Globus pallidus (tissue), 1 donor: Measurements from ENCODE around the gene B4GALT4.

Source experiments
- DNase-seq: peaks from one replicate; pipeline ENCODE4 v3.0.0-alpha.2; 2015; ENCODE audit warnings: low spot score

Gene B4GALT4

GRCh38 chr3:119237299-119237698 is 3.4 kb downstream of the B4GALT4 start:
- no peak for DNase-seq

DNA sequence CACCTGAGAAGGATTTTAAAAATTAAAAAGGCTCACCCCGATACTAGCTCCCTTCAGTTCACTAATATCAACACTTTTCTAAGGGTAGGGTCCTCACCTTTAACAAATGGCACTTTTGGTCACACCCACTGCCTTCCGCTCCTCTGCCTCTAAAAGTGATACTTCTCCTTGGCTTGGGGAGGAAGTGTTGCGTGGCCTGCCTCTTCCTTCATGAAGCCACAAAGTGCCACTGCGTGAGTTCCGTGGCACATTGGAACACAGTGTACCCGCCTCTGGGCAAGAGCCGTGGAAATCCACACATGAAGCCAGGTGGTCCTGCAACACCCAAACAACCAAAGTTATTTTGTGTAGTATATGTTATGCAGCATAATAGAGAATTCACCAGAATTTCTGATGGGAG is 3.9 kb downstream of the B4GALT4 start:
- no peak for DNase-seq

DNA sequence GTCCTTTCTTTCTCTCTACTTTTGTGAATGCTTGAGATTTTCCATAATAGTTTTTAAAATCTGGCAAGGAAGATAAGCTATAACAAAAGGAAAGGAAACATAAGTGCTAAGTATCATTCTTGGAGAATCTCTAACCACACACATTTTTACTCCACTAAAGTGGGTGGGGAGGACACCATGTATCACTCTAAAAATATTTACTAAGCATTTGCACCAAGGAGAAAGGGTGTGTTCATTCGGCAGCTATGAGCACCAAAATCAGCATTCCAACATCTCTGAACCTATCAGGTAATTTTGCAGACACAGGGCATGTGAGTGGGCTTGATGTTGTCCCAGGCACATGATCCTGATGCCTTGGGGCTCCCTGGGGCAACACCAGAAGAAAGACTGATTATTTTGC is 5.5 kb downstream of the B4GALT4 start:
- DNase-seq: no peak

- DNase-seq: no peak
These were observed 6.1 kb downstream of the B4GALT4 start for GRCh38 chr3:119234610-119235009.

DNA sequence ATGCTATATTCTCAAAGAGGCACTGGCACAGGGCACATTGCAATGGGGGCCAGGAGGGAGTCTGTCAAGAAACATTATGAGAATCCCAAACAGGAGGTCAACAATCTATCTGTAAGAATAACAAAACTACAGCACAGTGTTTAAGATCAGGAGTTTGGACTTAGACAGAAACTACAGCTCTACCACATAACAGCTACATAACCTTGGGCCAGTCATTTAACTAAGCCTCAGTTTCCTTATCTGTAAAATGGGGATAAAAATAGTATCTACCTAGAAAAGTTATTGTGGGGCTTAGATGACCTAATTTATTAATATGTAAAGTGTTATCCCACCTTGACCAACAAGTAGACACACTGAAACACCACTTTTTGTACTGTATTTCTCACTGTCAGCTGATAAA is 9.9 kb downstream of the B4GALT4 start:
- no peak for DNase-seq

GRCh38 chr3:119230071-119230470 is 10.6 kb downstream of the B4GALT4 start:
- DNase-seq: peak; percentile 40

DNA sequence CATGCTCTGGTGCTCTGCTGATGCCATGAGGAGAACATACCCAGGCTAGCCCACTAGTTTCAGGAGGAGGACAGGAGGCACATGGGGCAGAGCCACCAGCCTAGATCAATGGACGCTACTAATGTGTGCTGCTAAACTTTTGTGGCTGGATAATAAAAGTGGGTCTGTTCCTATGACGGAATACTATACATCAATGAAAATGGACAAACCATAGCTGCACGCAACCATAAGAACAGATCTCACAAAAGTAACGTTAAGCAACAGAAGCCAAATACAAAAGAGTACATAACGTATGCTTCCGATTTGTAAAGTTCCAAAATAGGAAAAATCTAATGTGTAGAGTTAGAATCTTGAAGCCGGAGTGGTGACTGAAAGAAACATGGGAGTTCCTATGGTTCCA is 11.5 kb downstream of the B4GALT4 start:
- no peak for DNase-seq

GRCh38 chr3:119228373-119229145 is 12.1 kb downstream of the B4GALT4 start:
- no peak for DNase-seq

DNA sequence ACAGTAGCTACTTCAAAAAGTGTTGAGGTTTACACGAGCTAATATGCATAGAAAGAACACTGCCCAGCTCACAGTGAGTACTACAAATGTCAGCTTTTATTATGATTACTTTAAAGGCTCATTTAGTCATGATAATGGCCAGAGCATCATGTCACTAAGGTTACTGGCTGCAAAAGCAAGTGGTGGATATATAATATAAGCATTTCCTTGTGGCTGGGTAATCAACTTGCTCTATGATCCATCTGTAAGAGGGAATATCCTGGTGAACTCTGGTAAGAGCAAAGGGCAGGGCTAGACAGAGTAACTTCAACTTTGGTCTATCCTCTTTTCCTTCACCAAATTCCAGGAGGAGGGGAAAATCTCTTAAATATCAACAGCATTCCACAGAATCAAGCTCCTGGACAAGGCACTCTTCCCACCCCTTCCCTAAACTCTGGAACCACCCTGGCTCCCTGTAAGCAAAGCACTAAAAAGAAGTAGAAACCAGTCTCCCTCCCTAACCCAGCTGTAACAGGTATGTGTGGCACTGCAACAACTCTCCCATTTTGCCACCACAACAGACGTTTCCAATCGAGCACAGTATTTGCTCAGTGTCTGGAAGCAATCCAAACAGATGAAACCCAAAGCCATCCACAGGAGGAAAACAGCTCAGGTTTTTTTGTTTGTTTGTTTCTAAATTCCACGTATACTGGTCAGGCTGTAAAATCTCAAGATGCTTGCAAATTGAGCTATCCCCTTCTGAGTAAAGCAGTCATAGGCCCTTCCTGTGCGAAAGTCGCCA is 13.4 kb downstream of the B4GALT4 start:
- DNase-seq: no peak

DNA sequence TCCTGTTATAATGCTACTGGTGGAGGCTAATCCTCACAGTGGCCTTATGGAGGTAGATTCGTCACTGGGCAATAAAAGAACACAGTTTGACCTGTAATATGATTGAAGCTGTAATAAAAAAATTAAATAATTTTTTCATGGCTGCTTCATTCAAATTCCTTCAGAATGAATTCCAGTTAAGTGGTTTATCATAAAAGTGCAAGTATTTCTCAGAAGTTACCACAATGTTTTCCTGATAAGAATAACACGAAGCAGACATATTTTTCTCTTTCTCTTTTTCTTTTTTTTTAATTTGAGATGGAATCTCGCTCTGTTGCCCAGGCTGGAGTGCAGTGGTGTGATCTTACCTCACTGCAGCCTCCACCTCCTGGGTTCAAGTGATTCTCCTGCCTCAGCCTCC is 15.6 kb downstream of the B4GALT4 start:
- DNase-seq: no peak

DNA sequence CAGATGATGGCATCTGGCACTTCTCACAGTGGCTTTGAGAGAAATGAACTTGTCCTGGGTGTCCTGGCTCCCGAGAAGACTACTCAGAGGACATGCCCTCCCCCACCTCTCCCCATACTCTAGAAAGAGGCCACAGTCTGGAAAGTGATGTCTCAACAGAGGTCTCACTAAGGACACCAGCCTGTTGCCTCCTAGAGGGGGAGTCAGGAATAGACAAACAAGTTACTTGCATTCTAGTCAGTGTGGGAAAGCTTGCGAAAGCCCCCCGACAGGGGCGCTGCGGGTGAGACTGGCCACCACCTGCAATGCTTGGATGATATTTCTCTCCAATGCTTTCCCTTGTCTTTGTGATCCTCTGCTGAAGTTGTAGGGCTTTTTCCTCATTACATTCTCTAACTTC is 17.2 kb downstream of the B4GALT4 start:
- DNase-seq: no peak

DNA sequence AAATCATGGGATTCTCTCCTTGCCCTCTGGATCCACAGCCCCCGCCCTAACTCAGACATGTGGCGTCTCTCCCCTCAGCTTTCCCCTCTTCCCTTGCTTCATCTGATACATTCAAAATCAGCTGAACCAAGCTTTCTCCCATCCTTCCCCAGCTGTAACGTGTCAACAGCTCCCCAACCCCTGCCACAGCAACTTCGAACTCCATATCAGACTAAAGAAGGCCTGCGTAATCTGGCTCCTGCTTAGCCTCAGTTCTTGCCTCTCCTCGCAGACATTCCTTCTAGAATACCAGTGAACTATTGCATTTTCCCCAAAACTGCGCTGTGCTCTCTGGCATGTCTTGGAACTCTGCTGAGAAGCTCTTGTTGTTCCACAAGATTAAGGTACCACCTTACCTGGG is 18.3 kb downstream of the B4GALT4 start:
- no peak for DNase-seq

GRCh38 chr3:119221779-119222320 is 18.8 kb downstream of the B4GALT4 start:
- DNase-seq: no peak

GRCh38 chr3:119220970-119221667 is 19.6 kb downstream of the B4GALT4 start:
- no peak for DNase-seq

GRCh38 chr3:119220198-119220597 is 20.5 kb downstream of the B4GALT4 start:
- no peak for DNase-seq

GRCh38 chr3:119219069-119219468 is 21.6 kb downstream of the B4GALT4 start:
- DNase-seq: no peak

- DNase-seq: no peak
These were observed 28.9 kb downstream of the B4GALT4 start for GRCh38 chr3:119211803-119212202.

DNA sequence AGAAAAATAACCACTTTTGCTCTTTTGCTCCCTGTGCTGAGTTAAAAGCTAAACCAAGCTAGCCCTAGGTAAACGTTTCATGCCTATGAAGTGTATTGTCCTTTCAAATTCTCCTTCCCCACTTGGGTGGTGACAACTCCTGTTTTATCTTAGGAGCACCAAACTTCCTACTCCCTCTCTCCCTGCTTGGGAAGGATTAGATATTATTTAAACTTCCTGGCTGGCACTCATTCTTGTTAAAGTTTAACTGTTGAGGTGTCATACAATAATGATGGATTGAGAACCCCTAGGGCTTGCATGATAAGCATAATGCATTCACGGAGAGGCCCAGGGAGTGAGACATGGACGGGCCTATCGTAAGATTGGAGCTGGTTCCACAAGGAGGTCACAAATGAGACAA is 29.5 kb downstream of the B4GALT4 start:
- DNase-seq: no peak

DNA sequence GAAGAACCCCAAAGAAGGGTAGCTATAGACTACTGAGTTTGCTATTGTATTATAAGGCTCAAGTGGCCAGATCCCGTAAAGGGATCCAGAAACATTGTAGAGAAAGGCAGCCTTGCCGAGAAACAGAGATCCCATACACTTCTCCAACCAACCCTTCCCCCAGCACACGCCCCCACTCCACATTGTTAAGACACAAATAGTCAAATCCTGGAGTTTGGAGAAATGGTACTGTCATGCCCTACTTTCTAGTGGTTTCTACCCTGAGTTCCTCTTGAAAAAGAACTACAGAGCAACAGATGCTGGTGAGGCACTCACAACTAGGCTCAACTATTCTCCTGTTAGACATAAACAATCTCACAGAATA is 33.2 kb downstream of the B4GALT4 start:
- no peak for DNase-seq

DNA sequence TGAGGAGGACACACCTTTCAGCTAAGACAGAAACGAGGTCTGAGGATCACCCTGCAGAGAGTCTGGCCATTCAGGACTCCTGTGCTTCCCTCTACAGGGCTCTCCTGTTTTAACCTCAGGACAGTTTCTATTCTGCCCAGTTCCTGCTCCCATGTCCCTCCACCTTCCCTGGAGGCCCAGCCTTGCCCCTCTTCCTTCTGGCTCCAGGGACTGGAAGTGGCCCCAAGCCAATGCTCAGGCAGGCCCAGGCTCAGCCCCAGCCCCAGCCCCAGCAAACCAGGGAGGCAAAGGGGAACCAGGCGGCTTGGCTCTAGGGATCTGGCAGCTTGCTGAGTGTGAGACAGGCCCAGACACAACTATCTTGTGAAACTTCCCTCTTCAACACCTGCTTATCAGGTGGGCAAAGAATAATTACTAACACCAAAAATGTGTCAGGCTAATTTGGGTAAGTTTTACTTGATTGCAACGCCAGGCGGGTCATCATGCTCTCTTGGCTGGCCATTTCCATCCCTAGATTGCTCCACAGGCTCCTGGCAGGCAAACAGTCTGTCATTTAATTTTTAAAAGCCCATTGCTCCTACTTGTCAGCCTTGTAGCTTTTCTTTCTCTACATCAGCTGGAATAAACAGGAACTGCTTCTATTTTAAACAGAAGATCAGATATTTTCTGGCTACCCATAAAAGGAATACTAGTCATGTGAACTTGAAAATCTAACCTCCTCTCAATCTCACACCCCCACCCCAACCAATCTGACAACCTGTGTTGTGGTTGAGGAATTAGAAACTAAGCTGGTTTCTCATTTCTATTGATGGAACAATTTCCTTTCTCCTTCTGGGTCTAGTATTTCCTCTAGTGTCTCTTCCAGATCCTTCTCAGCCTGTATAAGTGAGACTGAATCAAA is 33.8 kb downstream of the B4GALT4 start:
- DNase-seq: no peak

DNA sequence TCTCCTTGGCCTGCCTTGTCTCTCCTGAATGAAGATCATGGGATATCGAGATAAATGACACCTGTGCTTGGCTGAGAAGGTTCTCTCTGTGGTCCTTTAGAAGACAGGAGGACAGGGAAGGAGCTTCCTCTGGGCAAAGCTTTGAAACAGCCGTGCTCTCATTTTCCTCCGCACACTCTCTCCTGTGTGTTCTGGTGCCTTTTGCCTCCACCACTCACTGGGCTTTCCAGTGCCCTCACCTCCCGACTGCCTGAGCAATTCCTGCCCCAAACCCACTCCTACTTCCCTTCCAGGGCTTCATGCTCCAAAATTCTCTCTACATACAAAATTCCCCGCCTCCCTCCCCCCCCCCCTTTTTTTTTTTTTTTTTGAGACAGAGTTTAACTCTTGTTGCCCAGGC is 35.0 kb downstream of the B4GALT4 start:
- DNase-seq: no peak

DNA sequence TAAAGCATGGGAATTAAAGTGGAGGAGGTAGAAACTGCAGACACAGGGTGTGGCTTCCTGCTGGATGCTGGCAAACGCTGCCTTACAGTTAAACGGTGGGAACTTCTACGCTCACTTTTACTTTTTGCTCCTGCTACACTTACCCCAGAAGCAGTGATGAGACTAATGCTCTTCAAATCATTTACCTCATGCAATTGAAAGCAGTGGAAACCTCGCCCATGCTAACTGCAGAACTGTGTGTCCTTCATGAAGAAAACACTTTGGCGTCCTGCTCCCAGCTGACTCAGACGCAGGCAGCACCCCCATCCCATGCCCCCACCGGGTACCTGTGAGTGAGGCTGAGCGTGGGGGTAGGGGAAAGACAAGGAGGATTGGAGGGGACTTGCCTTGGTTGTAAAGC is 35.5 kb downstream of the B4GALT4 start:
- no peak for DNase-seq
